Activated CD8-positive, alpha-beta memory T cell treated with anti-CD3 and anti-CD28 coated beads for 48 hours (primary cell): Measurements from ENCODE around the gene GP1BB.
"Not testable (repeated sequence)": the region's sequence is repeated elsewhere in the genome, so short reads cannot be mapped to it uniquely, and the experiment has no call there.

Experiments
- DNase-seq, 3 experiments: peaks; one replicate each; pipeline ENCODE4 v3.0.0-alpha.2; 2020; ENCODE audit warnings: low read depth in 2 of 3, low spot score in 2 of 3

Gene GP1BB

GRCh38 chr22:19693981-19694670 is 29.2 kb upstream of the GP1BB start:
- no peak for DNase-seq

- DNase-seq: no peak
Measured at GRCh38 chr22:19694696-19695095, 28.6 kb upstream of the GP1BB start.

- DNase-seq: no peak
Measured at GRCh38 chr22:19696504-19697276, 26.6 kb upstream of the GP1BB start.

GRCh38 chr22:19697871-19698270 is 25.5 kb upstream of the GP1BB start:
- DNase-seq: not testable (repeated sequence)

GRCh38 chr22:19700790-19701419 is 22.4 kb upstream of the GP1BB start:
- DNase-seq: no peak

GRCh38 chr22:19701420-19702145 is 21.8 kb upstream of the GP1BB start:
- no peak for DNase-seq

- DNase-seq: no peak
Measured at GRCh38 chr22:19703869-19704268, 19.5 kb upstream of the GP1BB start.

GRCh38 chr22:19704355-19705015 is 18.9 kb upstream of the GP1BB start:
- no peak for DNase-seq

- no peak for DNase-seq
Measured at GRCh38 chr22:19705181-19705934, 18.0 kb upstream of the GP1BB start.

GRCh38 chr22:19706661-19707151 is 16.6 kb upstream of the GP1BB start:
- no peak for DNase-seq

GRCh38 chr22:19707347-19708290 is 15.7 kb upstream of the GP1BB start:
- DNase-seq: no peak

- DNase-seq: no peak
Measured at GRCh38 chr22:19708321-19709011, 14.9 kb upstream of the GP1BB start.

- DNase-seq: no peak
Measured at GRCh38 chr22:19709063-19709769, 14.1 kb upstream of the GP1BB start.

- DNase-seq: no peak
Measured at GRCh38 chr22:19710020-19710768, 13.1 kb upstream of the GP1BB start.

- no peak for DNase-seq
Measured at GRCh38 chr22:19710769-19711106, 12.6 kb upstream of the GP1BB start.

GRCh38 chr22:19713245-19713644 is 10.1 kb upstream of the GP1BB start:
- DNase-seq: no peak

- DNase-seq: no peak
Measured at GRCh38 chr22:19713650-19714311, 9.6 kb upstream of the GP1BB start.
